Lower leg skin (tissue), 4 donors: Measurements from ENCODE around the gene HECTD4. TPM values are rescaled to one million over a fixed set of nuclear protein-coding genes. Genes with fewer than 3 reads are reported as not detected.

Source experiments
- DNase-seq, 2 donors: peaks; one replicate each; pipeline ENCODE4 v3.0.0-alpha.2; 2019; ENCODE audit warnings: low spot score in 2 of 2
- H3K4me3 ChIP-seq: fragments of 200-600 bp; sonication (generic); 2 replicates; pipeline ENCODE4 v1.5.1; 2017; ENCODE audit warnings: mild to moderate bottlenecking, low read depth; ENCODE audit not compliant: poor library complexity, severe bottlenecking
- CTCF ChIP-seq, 3 donors: fragments of 450-650 bp; IDR thresholded peaks; one replicate each; pipeline ENCODE4 v1.5.1; 2016; ENCODE audit warnings: antibody characterized with exemption in 3 of 3, mild to moderate bottlenecking in 3 of 3, moderate library complexity in 2 of 3
- POLR2A ChIP-seq, 2 donors: fragments of 450-650 bp; IDR thresholded peaks; one replicate each; pipeline ENCODE4 v1.6.1; 2016 to 2017; ENCODE audit warnings: antibody characterized with exemption in 2 of 2, mild to moderate bottlenecking in 1 of 2, moderate library complexity in 1 of 2
- WGBS, 2 donors: methylation state at CpG; one replicate each; pipeline ENCODE4 v1.1.5; 2018; 5-methylcytosine and 5-hydroxymethylcytosine counted together
- intact Hi-C: fragments of 100-400 bp; cut with DNase I; formaldehyde crosslinking; loops from one replicate; pipeline ENCODE4 v1.15.0; 2023; ENCODE audit warnings: low total_unique reads
- total RNA-seq, 4 donors: library from RNA; depleted of rRNA; stranded (reverse); fragments of >200 nt; gene quantifications; one replicate each; pipeline ENCODE4 v1.1.0, GENCODE V29; 2016

HECTD4 gene
- total RNA-seq, 4 donors from 2014 or later, result 33.2 to 70.6 (median 35.5) TPM

GRCh38 chr12:112357214-112357613 lies 25.0 kb downstream of the HECTD4 start:
- H3K4me3 ChIP-seq, result no peak overlapping the region
- 71 to 90% methylated on average over 2 of the region's 2 CpGs for whole genome bisulfite sequencing, 2 donors
- intact Hi-C loops, result no loop called here
- no peak for TF ChIP-seq CTCF (IDR thresholded peaks at IDR 0.05)
- no peak for TF ChIP-seq POLR2A (IDR thresholded peaks at IDR 0.05)
- DNase-seq, result no peak

DNA sequence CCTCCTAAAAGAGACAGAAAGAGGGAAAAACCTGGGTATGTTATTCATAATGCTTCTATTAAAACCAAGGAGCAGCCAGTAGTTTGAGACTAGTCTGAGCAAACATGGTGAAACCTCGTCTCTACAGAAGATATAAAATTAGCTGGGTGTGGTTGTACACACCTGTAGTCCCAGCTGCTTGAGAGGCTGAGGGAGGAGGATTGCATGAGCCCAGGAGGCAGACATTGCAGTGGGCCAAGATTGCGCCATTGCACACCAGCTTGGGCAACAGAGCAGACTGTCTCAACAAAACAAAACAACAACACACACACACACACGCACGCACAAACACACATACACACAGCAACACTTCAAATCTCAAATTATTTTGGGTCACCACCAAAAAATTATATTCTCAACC lies 27.8 kb downstream of the HECTD4 start:
- no peak overlapping the region for H3K4me3 ChIP-seq
- intact Hi-C loops, result no loop called here
- no peak for DNase-seq
- TF ChIP-seq CTCF (IDR thresholded peaks at IDR 0.05), result no peak
- TF ChIP-seq POLR2A (IDR thresholded peaks at IDR 0.05), result no peak
- 79 to 84% methylated on average over 4 of the region's 4 CpGs for WGBS, 2 donors

- WGBS, 2 donors, result 44 to 54% methylated on average over 3 of the region's 3 CpGs
- no peak for DNase-seq
- intact Hi-C loops, result no loop called here
- no peak for TF ChIP-seq CTCF (IDR thresholded peaks at IDR 0.05)
- TF ChIP-seq POLR2A (IDR thresholded peaks at IDR 0.05), result no peak
- no peak overlapping the region for H3K4me3 ChIP-seq
Observed at GRCh38 chr12:112353393-112353792, 28.8 kb downstream of the HECTD4 start.

- DNase-seq, result no peak
- TF ChIP-seq POLR2A (IDR thresholded peaks at IDR 0.05), result no peak
- TF ChIP-seq CTCF (IDR thresholded peaks at IDR 0.05), result no peak
- H3K4me3 ChIP-seq, result no peak overlapping the region
- 81 to 94% methylated on average over 1 of the region's 1 CpG for WGBS, 2 donors
- intact Hi-C loops, result no loop called here
Observed at GRCh38 chr12:112352921-112353320, 29.3 kb downstream of the HECTD4 start.

- 23 to 28% methylated on average over 3 of the region's 3 CpGs for WGBS, 2 donors
- intact Hi-C loops, result no loop called here
- no peak overlapping the region for H3K4me3 ChIP-seq
- DNase-seq, result no peak
- no peak for TF ChIP-seq POLR2A (IDR thresholded peaks at IDR 0.05)
- no peak for TF ChIP-seq CTCF (IDR thresholded peaks at IDR 0.05)
Observed at GRCh38 chr12:112350593-112351592, 31.3 kb downstream of the HECTD4 start.
